CMK (cell line): ENCODE results near the gene AP2B1.
A peak's percentile ranks its signal among the peaks of the same experiment; 100 is the strongest.
"Not testable (repeated sequence)": the region's sequence is repeated elsewhere in the genome, so short reads cannot be mapped to it uniquely, and the experiment has no call there.

Experiments
- DNase-seq: peaks from one replicate; pipeline ENCODE4 v3.0.0-alpha.2; 2010; ENCODE audit warnings: low read depth

AP2B1 gene

GRCh38 chr17:35748979-35749378, 161.9 kb downstream of the AP2B1 start:
- DNase-seq: no peak

- DNase-seq: no peak
These were observed 162.7 kb downstream of the AP2B1 start for GRCh38 chr17:35749560-35750412.

GRCh38 chr17:35750526-35751395, 163.6 kb downstream of the AP2B1 start:
- no peak for DNase-seq

- DNase-seq: not testable (repeated sequence)
These were observed 164.4 kb downstream of the AP2B1 start for GRCh38 chr17:35751541-35751940.

- no peak for DNase-seq
These were observed 165.3 kb downstream of the AP2B1 start for GRCh38 chr17:35752471-35752870.

- no peak for DNase-seq
These were observed 166.0 kb downstream of the AP2B1 start, which contains the start of gene GAS2L2 for GRCh38 chr17:35752945-35753764. Gene GAS2L2, minus strand, starts transcription at chr17:35753239. Its CDS starts 389 bp downstream, at chr17:35752850.

- no peak for DNase-seq
These were observed 170.1 kb downstream of the AP2B1 start for GRCh38 chr17:35757243-35757642.

GRCh38 chr17:35760587-35760986, 173.5 kb downstream of the AP2B1 start, which contains the start of gene C17orf50:
Gene C17orf50, plus strand, starts transcription at chr17:35760887. Its CDS starts 55 bp downstream, at chr17:35760942.
- DNase-seq: no peak

GRCh38 chr17:35761601-35762000, 174.5 kb downstream of the AP2B1 start:
- DNase-seq: no peak

- DNase-seq: no peak
These were observed 176.6 kb downstream of the AP2B1 start for GRCh38 chr17:35763767-35764122.

GRCh38 chr17:35764123-35764991, 177.2 kb downstream of the AP2B1 start:
- DNase-seq: peak; percentile 86

GRCh38 chr17:35765086-35765710, 178.1 kb downstream of the AP2B1 start:
- DNase-seq: no peak

- DNase-seq: no peak
These were observed 178.8 kb downstream of the AP2B1 start for GRCh38 chr17:35765756-35766488.

- DNase-seq: no peak
These were observed 179.4 kb downstream of the AP2B1 start for GRCh38 chr17:35766489-35766877.

GRCh38 chr17:35766903-35767510, 179.9 kb downstream of the AP2B1 start:
- DNase-seq: no peak

- no peak for DNase-seq
These were observed 181.7 kb downstream of the AP2B1 start for GRCh38 chr17:35768797-35769196.

- no peak for DNase-seq
These were observed 182.9 kb downstream of the AP2B1 start for GRCh38 chr17:35769895-35770486.

GRCh38 chr17:35773129-35773528, 186.0 kb downstream of the AP2B1 start:
- DNase-seq: no peak
